ENCODE measurements around the gene ZNRF1. TPM values are rescaled to one million over a fixed set of nuclear protein-coding genes. Genes with fewer than 3 reads are reported as not detected.
A peak's percentile ranks its signal among the peaks of the same experiment; 100 is the strongest.

ZNRF1 gene
- total and polyA plus RNA-seq, 2 of the 13 experiments (the other 11 are each of a cell fraction or from before 2014, with no cell fraction given) = 43.9 to 58.7 TPM

GRCh38 chr16:75053791-75054555 is 55.1 kb downstream of the ZNRF1 start (continued):
- TF ChIP-seq MBD4 (IDR thresholded peaks at IDR 0.05; ENCODE audit: borderline replicate concordance, low read length) = no peak
- TF ChIP-seq HIVEP1 (CRISPR knock-in tag; IDR thresholded peaks at IDR 0.05) = no peak
- TF ChIP-seq IKZF1 (IDR thresholded peaks at IDR 0.05) = no peak
- no peak for TF ChIP-seq E2F5 (CRISPR knock-in tag; conservative IDR thresholded peaks at IDR 0.05)
- no peak; the same call in 1 of the 2 replicates for TF ChIP-seq NFIB (CRISPR knock-in tag; IDR thresholded peaks at IDR 0.05; ENCODE audit: borderline replicate concordance)
- no peak for TF ChIP-seq MXD4 (CRISPR knock-in tag; IDR thresholded peaks at IDR 0.05)
- no peak for TF ChIP-seq EZH2 (conservative IDR thresholded peaks at IDR 0.05; ENCODE audit: low read depth, low read length)
- TF ChIP-seq AGO2 (optimal IDR thresholded peaks at IDR 0.05; ENCODE audit: low read depth, low read length) = no peak
- no peak for TF ChIP-seq CEBPZ (IDR thresholded peaks at IDR 0.05; ENCODE audit: low read length)
- 0 out of 4 replicates have a peak, but pooled peaks of 1 of the 2 experiments have one; percentile 23 for TF ChIP-seq KLF16 (CRISPR knock-in tag; IDR thresholded peaks at IDR 0.05)
- TF ChIP-seq CTCF (CRISPR knock-in tag; IDR thresholded peaks at IDR 0.05) = no peak
- TF ChIP-seq KLF11 (CRISPR knock-in tag; IDR thresholded peaks at IDR 0.05) = 0 out of 2 replicates have a peak, but pooled peaks have one; percentile 42
- TF ChIP-seq ATF3 (CRISPR knock-in tag; IDR thresholded peaks at IDR 0.05) = no peak
- no peak for TF ChIP-seq PLSCR1 (CRISPR knock-in tag; IDR thresholded peaks at IDR 0.05; ENCODE audit: borderline replicate concordance)
- peak; percentile 87 for TF ChIP-seq HNF4G (IDR thresholded peaks at IDR 0.05; ENCODE audit: borderline replicate concordance, low read depth, low read length)
- TF ChIP-seq HNF4G (CRISPR knock-in tag; IDR thresholded peaks at IDR 0.05; ENCODE audit: borderline replicate concordance, low read depth) = no peak
- no peak for TF ChIP-seq TBP (CRISPR knock-in tag; IDR thresholded peaks at IDR 0.05)
- TF ChIP-seq SSRP1 (CRISPR knock-in tag; IDR thresholded peaks at IDR 0.05) = no peak
- peak; percentile 86; the same call in 1 of the 2 replicates for TF ChIP-seq RXRB (CRISPR knock-in tag; IDR thresholded peaks at IDR 0.05; ENCODE audit: borderline replicate concordance)
- TF ChIP-seq ZSCAN30 (CRISPR knock-in tag; IDR thresholded peaks at IDR 0.05) = no peak
- TF ChIP-seq TRAFD1 (CRISPR knock-in tag; IDR thresholded peaks at IDR 0.05; ENCODE audit: borderline replicate concordance) = no peak

Measured in HepG2 (cell line).